T-helper 22 cell (primary cell): ENCODE data around the gene UBTFL1.
"Not testable (repeated sequence)": the region's sequence is repeated elsewhere in the genome, so short reads cannot be mapped to it uniquely, and the experiment has no call there.

Experiments used
- DNase-seq: peaks from one replicate; pipeline ENCODE4 v3.0.0-alpha.2; 2020; ENCODE audit warnings: low read depth

Gene UBTFL1, protein sequence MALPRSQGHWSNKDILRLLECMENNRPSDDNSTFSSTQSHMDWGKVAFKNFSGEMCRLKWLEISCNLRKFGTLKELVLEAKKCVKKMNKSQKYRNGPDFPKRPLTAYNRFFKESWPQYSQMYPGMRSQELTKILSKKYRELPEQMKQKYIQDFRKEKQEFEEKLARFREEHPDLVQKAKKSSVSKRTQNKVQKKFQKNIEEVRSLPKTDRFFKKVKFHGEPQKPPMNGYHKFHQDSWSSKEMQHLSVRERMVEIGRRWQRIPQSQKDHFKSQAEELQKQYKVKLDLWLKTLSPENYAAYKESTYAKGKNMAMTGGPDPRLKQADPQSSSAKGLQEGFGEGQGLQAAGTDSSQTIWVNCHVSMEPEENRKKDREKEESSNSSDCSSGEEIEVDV

DNA sequence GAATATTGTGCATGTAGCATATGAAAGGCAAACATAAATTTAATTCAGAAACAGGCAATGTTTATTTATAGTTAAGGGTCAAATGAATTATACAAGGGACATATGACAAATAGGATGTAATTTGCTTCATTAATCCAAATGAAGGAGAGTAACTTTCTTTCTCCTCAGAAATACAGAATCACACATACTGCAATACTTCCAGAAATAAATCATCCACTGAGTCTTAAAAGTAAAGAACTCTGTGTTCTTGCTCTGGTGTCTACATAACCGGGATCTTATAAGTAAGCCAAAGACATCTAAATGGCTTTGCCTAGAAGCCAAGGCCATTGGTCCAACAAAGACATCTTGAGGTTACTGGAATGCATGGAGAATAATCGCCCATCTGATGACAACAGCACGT is at the start of gene UBTFL1:
TSS of gene UBTFL1 (plus strand) at position 301 of the 400 bp plus-strand sequence. CDS start at position 301, 0 bp downstream.
- not testable (repeated sequence) for DNase-seq

DNA sequence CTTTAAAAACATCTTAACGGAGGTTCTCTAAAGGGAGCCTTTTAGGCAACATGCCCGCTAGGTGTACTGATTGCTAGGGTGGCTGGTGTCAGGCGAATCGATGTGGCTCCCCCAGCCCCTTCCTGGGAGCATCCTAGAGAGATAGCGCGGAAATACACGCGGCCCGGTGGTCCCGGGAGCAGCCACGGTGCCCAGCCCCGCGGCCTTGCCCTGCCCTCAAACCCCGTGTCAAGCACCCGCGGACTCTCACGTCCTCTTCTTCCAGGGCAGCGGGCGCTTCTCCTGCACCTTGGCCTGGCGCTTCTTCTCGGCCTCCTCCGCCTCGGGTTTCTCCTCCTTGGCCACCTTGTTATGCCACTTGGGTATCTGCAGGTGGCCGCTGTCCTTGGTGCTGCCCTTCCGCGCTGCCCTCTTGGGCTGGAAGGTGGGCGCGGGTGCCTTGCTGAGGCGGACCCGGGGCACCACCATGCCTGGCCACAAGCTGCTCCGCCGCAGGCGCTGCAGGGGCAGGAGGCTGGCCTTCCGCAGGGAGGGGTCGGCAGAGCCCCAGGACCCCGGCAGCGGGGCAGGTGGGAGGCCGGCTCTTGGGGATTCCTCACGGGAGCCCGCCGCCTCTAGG is 34.0 kb upstream of the UBTFL1 start:
- DNase-seq: not testable (repeated sequence)

DNA sequence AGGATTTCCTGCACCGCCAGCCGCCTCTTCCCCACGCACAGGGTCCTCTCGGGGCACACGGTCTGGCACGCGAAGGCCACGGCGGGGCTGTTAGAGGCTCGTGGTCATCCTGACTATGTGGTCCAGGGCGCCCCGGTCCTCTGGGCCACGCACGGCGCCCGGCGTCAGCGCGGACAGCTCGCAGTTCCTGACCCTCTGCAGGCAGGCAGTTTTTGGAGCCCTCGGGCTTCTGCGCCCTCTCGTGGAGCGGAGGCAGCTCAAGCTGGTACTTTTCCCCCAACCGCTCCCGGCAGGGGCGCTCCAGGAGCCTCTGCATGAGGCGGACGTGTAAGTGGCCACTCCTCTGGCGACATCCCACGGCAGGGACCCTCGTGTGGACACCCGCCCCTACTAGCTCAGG is 33.4 kb upstream of the UBTFL1 start:
- not testable (repeated sequence) for DNase-seq

DNA sequence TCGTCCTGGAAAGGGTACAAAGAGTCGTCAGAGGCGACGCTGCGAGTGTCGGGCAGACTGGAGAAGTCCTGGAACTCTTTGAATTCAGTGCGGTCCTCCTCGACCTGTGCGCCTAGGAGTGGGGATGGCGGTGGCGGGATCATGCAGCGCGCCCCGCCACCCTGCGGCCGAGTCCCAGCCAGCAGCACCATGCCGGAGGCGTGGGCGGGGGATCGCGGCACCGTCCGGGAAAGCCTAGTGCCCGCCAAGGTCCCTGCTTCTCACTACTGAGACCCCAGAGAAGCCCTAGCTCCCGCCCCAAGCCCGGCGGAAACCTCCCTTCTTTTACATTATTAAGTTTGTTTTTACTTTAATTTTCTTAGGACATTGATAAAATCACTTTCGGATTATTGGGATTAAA is 32.2 kb upstream of the UBTFL1 start:
- not testable (repeated sequence) for DNase-seq

- not testable (repeated sequence) for DNase-seq
Measured at GRCh38 chr11:90088731-90089130, 3.0 kb downstream of the UBTFL1 start.

GRCh38 chr11:90095230-90095924 is 9.6 kb downstream of the UBTFL1 start:
- not testable (repeated sequence) for DNase-seq

DNA sequence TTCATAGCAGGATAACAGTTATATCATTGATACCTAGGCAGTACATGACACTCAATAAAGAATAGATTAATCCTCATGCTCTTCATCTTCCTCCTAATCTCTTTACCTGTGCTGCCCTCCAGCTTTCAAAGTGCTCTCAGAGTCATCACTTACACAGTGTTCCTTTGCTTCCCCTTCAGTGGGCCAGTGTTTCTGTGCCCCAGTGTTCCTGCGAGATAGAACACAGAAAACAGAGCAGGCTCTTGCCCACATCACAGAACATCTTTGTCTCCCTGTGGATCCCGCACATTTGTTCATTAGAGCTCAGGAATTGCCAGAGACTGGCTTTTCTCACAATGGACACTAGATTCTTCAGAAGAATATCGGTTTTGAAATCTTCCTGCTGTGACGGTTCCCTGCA is 12.5 kb downstream of the UBTFL1 start:
- DNase-seq: not testable (repeated sequence)

- no peak for DNase-seq
Measured at GRCh38 chr11:90100431-90100830, 14.7 kb downstream of the UBTFL1 start.

GRCh38 chr11:90113541-90113940 is 27.8 kb downstream of the UBTFL1 start:
- DNase-seq: no peak

DNA sequence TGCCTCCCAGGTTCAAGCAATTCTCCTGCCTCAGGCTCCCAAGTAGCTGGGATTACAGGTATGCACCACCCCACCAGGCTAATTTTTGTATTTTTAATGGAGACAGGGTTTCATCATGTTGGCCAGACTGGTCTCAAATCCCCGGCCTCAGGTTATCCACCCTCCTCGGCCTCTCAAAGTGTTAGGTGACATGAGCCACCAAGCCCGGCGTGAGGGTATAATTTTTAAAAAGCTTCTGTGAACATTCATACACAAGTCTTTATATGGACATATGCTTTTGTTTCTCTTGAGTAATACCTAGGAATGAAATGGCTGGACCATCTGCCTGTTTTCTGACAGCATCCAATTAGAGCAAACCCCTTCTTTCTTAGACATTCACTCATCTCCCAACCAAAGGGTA is 34.4 kb downstream of the UBTFL1 start:
- no peak for DNase-seq

- DNase-seq: no peak
Measured at GRCh38 chr11:90124371-90124770, 38.6 kb downstream of the UBTFL1 start.

DNA sequence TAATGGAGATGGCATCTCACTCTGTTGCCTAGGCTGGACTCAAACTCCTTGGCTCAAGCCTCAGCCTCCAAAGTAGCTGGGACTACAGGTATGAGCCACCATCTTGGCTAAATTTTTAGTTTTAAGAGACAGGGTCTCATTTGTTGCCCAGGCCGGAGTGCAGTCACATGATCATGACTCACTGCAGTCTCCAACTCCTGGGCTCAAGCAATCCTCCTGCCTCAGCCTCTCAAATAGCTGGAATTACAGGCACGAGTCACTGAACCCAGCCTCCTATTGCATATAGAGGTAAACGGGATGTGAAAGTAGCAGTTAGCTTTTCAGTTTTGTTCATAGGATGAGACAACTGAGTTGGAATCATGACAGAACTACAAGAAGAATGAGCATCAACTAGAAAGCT is 39.2 kb downstream of the UBTFL1 start:
- no peak for DNase-seq

- DNase-seq: no peak
Measured at GRCh38 chr11:90133560-90134477, 48.1 kb downstream of the UBTFL1 start.

DNA sequence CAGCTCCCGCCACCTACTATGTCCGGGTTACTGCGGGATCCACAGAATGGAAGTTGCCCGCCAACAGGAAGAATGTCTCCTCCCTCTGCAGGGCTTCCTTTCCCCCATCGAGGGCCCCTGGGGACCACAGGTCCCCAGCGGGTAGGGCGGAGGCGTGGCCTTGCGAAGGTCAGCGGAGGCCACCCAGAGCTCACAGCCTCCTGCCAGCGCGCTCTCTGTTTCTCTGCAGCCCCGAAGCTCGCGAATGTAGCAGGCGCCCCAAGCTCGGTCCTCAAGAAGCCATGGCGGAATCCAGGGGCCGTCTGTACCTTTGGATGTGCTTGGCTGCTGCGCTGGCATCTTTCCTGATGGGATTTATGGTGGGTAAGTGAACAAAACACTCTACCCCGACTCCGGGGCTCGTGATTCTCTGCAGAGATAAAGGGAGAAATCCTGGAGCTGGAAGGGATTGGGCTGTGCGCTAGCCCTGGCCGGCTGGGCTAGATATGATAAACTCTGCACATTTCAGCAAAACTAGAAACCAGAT is 48.8 kb downstream of the UBTFL1 start, which contains the start of gene NAALAD2:
TSS of gene NAALAD2 (plus strand) at position 186 of the 526 bp plus-strand sequence. CDS start at position 282, 96 bp downstream.
- no peak for DNase-seq

GRCh38 chr11:90135016-90135415 is 49.3 kb downstream of the UBTFL1 start:
- no peak for DNase-seq
